Breast epithelium (tissue), 3 donors: Measurements from ENCODE around the gene VPS13D.

Experiments used
- CTCF ChIP-seq, 3 donors: fragments of 450-650 bp; IDR thresholded peaks; one replicate each; pipeline ENCODE4 v1.5.1; 2016 to 2017; ENCODE audit warnings: antibody characterized with exemption in 3 of 3, mild to moderate bottlenecking in 3 of 3, moderate library complexity in 3 of 3
- POLR2A ChIP-seq: fragments of 450-650 bp; IDR thresholded peaks from one replicate; pipeline ENCODE4 v1.6.1; 2016; ENCODE audit warnings: antibody characterized with exemption, mild to moderate bottlenecking, moderate library complexity
- POLR2AphosphoS5 ChIP-seq, 3 donors: sonication (generic); formaldehyde crosslinking; IDR thresholded peaks; one replicate each; pipeline ENCODE4 v1.6.1; 2017; ENCODE audit warnings: antibody characterized with exemption in 3 of 3

DNA sequence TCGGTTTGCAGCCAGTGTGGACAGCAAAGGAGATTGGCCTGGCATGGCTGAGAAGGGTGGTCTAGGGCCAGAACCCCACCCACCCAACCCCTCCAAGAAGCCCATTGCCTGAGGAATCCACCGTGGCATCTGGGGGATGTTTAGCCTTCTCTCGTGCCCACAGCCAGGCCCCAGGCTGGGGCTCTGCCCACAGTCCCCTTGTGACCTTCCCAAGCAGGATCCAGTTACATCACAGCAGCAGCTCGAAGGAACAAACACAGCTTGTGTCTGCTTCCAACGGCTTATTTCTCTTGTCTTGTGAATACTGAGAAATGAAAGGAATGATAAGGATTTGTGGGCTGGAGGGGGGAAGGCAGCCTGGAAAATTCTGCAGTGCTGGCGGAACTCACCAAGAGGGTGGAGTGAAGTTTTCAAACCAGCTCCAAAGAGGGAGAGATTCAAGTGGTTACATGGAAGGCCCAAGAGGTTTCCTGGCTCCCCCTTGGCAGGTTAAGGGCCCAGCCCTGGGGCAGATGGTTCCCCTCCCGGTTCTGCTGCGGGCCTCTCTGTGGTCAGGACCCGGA lies 326.6 kb downstream of the VPS13D start:
- TF ChIP-seq POLR2AphosphoS5 (IDR thresholded peaks at IDR 0.05) (peak; percentile 76 to 82 (median 78)), CTCF (IDR thresholded peaks at IDR 0.05) (no peak), POLR2A (no peak)
